K562 (cell line): Measurements from ENCODE around the gene SLC30A7. TPM values are rescaled to one million over a fixed set of nuclear protein-coding genes. Genes with fewer than 3 reads are reported as not detected.

ENCODE experiments used
- CBX3 ChIP-seq, 2 experiments: IDR thresholded peaks; 1 replicate in 1 of 2; 2 replicates in 1 of 2; pipeline ENCODE4 v1.6.1; 2012; ENCODE audit warnings: inconsistent platforms in 2 of 2, low read length in 2 of 2, borderline replicate concordance in 1 of 2, control low read depth in 1 of 2
- ETV6 ChIP-seq, 3 experiments: fragments of 150-350 bp in 1 of 3; sonication (generic) in 1 of 3; formaldehyde crosslinking in 1 of 3; IDR thresholded peaks; 2 replicates each; pipeline versions ENCODE4 v1.6.1 to v1.8.0; 2014 to 2022; ENCODE audit warnings: borderline replicate concordance in 2 of 3, low read depth in 2 of 3, antibody characterized with exemption in 1 of 3, low read length in 1 of 3, mild to moderate bottlenecking in 1 of 3, missing genetic modification reagents in 1 of 3
- NCOA4 ChIP-seq: fragments of 450-650 bp; IDR thresholded peaks from 2 replicates; pipeline ENCODE4 v1.6.1; 2018; ENCODE audit warnings: mild to moderate bottlenecking; ENCODE audit not compliant: partially characterized antibody
- POLR2AphosphoS5 ChIP-seq: IDR thresholded peaks from 2 replicates; pipeline ENCODE4 v1.6.1; 2011; ENCODE audit warnings: mild to moderate bottlenecking, low read depth, low read length, moderate library complexity; ENCODE audit not compliant: control insufficient read depth, insufficient read depth
- RBBP5 ChIP-seq: fragments of 200-600 bp; sonication (generic); IDR thresholded peaks from 2 replicates; pipeline ENCODE4 v1.6.1; 2012; ENCODE audit warnings: borderline replicate concordance, mild to moderate bottlenecking, low read length, control low read depth, inconsistent platforms; ENCODE audit not compliant: insufficient read depth, poor library complexity, severe bottlenecking
- RHOXF2B ChIP-seq: fragments of 250-450 bp; sonication (Bioruptor Pico); conservative IDR thresholded peaks from 2 replicates; pipeline ENCODE4 v1.5.1; 2021
- TBP ChIP-seq: optimal IDR thresholded peaks from 2 replicates; pipeline ENCODE3; 2011; ENCODE audit warnings: low read depth, low read length, improper control_type of control experiment
- ZBED1 ChIP-seq: IDR thresholded peaks from 2 replicates; pipeline ENCODE4 v1.6.1; 2014
- ZNF785 ChIP-seq: fragments of 250-450 bp; sonication (Bioruptor Pico); IDR thresholded peaks from 2 replicates; pipeline ENCODE4 v1.4.0; 2020; ENCODE audit warnings: mild to moderate bottlenecking
- polyA plus RNA-seq, 8 experiments: library from polyadenylated mRNA; depleted of rRNA in 4 of 8; stranded (reverse) in 5 of 8; unstranded in 3 of 8; fragments of >200 nt; fragmentation: Nextera tagmentation in 2 of 8; fragmentation: Illumina TruSeq in 1 of 8; extraction: Ambion mirVana in 2 of 8; extraction: Trizol in 1 of 8; gene quantifications; 2 replicates each; pipeline versions ENCODE4 v1.2.1 to v1.2.3, GENCODE V29; 2011 to 2014; ENCODE audit warnings: inconsistent platforms in 1 of 8, missing spikeins in 1 of 8
- total RNA-seq, 7 experiments: library from RNA; depleted of rRNA in 6 of 7; stranded (reverse); fragments of >200 nt in 6 of 7; fragmentation: Illumina TruSeq in 2 of 7; extraction: Trizol in 2 of 7; gene quantifications; 2 replicates each; pipeline versions ENCODE4 v1.2.1 to v1.2.3, GENCODE V29; 2011 to 2021; ENCODE audit warnings: low replicate concordance in 1 of 7
- TF ChIP-seq, protein P1 (sequence below): fragments of 450-650 bp; formaldehyde crosslinking; IDR thresholded peaks from 2 replicates; pipeline ENCODE4 v1.4.0; 2022; ENCODE audit warnings: missing genetic modification characterization
- TF ChIP-seq, protein P2 (sequence below), 2 experiments: IDR thresholded peaks; 2 replicates each; pipeline ENCODE4 v1.6.1; 2011; ENCODE audit warnings: borderline replicate concordance in 1 of 2, control low read depth in 1 of 2, low read depth in 1 of 2, low read length in 1 of 2, mild to moderate bottlenecking in 1 of 2, mixed read lengths in 1 of 2, moderate library complexity in 1 of 2; ENCODE audit not compliant: insufficient read depth in 1 of 2, insufficient read length in 1 of 2, poor library complexity in 1 of 2, severe bottlenecking in 1 of 2; ENCODE audit errors: extremely low read depth in 1 of 2
- TF ChIP-seq, protein P3 (sequence below), 2 experiments: fragments of 450-650 bp in 1 of 2; sonication (generic) in 1 of 2; formaldehyde crosslinking in 1 of 2; IDR thresholded peaks; 2 replicates each; pipeline versions ENCODE4 v1.7.1 to v1.9.0; 2016 to 2022; ENCODE audit warnings: inconsistent platforms in 1 of 2, mild to moderate bottlenecking in 1 of 2, missing genetic modification reagents in 1 of 2
- TF ChIP-seq, protein P4 (sequence below): fragments of 250-450 bp; sonication (Bioruptor Pico); IDR thresholded peaks from 2 replicates; pipeline ENCODE4 v1.5.0; 2021

SLC30A7 gene
- total and polyA plus RNA-seq, 9 of the 15 experiments (the other 6 are each of a cell fraction or from before 2014, with no cell fraction given), result 3.5 to 17.1 (median 7.2) TPM

DNA sequence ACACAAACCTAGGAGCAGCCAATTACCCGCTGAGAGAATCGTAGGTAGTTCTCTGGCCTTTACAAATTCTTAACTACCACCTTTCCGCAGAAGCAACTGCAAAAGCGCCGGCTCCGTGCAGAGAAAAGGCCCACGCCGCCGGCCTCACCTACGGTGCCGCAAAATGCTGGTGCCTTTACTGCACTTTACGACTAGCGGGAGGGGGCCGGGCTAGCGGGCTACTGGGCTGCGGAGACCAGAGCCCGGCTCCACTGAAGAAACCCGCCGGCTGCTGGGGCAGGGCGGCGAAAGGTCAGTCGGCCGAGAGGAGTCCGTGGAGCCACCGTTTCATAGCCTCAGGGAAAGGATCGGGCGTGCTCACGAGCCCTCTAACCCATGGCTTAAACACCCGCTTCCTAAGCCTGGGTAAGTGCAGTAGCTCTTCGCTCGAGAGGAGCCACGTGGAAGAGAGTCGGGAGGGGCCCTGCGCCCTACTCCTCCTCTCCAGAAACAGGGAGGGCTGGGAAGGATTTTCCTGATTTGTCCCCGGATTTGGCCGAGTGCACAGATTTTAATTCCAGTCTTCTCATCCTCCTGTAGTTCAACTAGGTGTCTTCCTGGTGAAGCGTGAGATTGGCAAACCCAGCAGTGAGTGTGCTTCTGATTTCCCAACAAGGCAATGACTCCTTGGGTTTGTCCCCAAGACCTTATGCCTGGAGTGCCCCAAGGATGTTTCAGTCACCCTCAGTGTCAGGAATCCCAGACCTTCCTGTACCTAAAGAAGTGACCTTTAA is 130.0 kb downstream of the SLC30A7 start, which contains the start of gene DPH5 (continued):
- TF ChIP-seq CBX3 (IDR thresholded peaks at IDR 0.05; ENCODE audit: borderline replicate concordance in 1 of 2, low read length in 2 of 2) (no peak), RBBP5 (peak; percentile 93), ETV6 (IDR thresholded peaks at IDR 0.05; ENCODE audit: borderline replicate concordance in 1 of 2, low read depth in 2 of 2, low read length in 1 of 2) (no peak), ETV6 (CRISPR knock-in tag; IDR thresholded peaks at IDR 0.05; ENCODE audit: borderline replicate concordance) (no peak), POLR2AphosphoS5 (peak; percentile 91), ZNF785 (CRISPR knock-in tag) (no peak), NCOA4 (no peak), TBP (peak; percentile 91), ZBED1 (peak; percentile 76; the same call in 1 of the 2 replicates), RHOXF2B (no peak)
- TF ChIP-seq, protein P1, sequence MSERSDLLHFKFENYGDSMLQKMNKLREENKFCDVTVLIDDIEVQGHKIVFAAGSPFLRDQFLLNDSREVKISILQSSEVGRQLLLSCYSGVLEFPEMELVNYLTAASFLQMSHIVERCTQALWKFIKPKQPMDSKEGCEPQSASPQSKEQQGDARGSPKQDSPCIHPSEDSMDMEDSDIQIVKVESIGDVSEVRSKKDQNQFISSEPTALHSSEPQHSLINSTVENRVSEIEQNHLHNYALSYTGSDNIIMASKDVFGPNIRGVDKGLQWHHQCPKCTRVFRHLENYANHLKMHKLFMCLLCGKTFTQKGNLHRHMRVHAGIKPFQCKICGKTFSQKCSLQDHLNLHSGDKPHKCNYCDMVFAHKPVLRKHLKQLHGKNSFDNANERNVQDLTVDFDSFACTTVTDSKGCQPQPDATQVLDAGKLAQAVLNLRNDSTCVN (CRISPR knock-in tag), result no peak
- TF ChIP-seq, protein P2, sequence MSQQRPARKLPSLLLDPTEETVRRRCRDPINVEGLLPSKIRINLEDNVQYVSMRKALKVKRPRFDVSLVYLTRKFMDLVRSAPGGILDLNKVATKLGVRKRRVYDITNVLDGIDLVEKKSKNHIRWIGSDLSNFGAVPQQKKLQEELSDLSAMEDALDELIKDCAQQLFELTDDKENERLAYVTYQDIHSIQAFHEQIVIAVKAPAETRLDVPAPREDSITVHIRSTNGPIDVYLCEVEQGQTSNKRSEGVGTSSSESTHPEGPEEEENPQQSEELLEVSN (IDR thresholded peaks at IDR 0.05; ENCODE audit: borderline replicate concordance in 1 of 2, extremely low read depth in 1 of 2, insufficient read depth in 1 of 2, insufficient read length in 1 of 2, low read depth in 1 of 2, low read length in 1 of 2, poor library complexity in 1 of 2, severe bottlenecking in 1 of 2), result peak; percentile 60 to 75
- TF ChIP-seq, protein P3, sequence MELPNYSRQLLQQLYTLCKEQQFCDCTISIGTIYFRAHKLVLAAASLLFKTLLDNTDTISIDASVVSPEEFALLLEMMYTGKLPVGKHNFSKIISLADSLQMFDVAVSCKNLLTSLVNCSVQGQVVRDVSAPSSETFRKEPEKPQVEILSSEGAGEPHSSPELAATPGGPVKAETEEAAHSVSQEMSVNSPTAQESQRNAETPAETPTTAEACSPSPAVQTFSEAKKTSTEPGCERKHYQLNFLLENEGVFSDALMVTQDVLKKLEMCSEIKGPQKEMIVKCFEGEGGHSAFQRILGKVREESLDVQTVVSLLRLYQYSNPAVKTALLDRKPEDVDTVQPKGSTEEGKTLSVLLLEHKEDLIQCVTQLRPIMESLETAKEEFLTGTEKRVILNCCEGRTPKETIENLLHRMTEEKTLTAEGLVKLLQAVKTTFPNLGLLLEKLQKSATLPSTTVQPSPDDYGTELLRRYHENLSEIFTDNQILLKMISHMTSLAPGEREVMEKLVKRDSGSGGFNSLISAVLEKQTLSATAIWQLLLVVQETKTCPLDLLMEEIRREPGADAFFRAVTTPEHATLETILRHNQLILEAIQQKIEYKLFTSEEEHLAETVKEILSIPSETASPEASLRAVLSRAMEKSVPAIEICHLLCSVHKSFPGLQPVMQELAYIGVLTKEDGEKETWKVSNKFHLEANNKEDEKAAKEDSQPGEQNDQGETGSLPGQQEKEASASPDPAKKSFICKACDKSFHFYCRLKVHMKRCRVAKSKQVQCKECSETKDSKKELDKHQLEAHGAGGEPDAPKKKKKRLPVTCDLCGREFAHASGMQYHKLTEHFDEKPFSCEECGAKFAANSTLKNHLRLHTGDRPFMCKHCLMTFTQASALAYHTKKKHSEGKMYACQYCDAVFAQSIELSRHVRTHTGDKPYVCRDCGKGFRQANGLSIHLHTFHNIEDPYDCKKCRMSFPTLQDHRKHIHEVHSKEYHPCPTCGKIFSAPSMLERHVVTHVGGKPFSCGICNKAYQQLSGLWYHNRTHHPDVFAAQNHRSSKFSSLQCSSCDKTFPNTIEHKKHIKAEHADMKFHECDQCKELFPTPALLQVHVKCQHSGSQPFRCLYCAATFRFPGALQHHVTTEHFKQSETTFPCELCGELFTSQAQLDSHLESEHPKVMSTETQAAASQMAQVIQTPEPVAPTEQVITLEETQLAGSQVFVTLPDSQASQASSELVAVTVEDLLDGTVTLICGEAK (IDR thresholded peaks at IDR 0.05), result no peak
- TF ChIP-seq, protein P3 (CRISPR knock-in tag; IDR thresholded peaks at IDR 0.05), result no peak
- TF ChIP-seq, protein P4, sequence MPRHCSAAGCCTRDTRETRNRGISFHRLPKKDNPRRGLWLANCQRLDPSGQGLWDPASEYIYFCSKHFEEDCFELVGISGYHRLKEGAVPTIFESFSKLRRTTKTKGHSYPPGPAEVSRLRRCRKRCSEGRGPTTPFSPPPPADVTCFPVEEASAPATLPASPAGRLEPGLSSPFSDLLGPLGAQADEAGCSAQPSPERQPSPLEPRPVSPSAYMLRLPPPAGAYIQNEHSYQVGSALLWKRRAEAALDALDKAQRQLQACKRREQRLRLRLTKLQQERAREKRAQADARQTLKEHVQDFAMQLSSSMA (CRISPR knock-in tag), result no peak
